K562 (cell line): ENCODE results near the gene CAPN2. TPM values are rescaled to one million over a fixed set of nuclear protein-coding genes. Genes with fewer than 3 reads are reported as not detected.

Experiments used
- CBFB ChIP-seq: sonication (generic); formaldehyde crosslinking; IDR thresholded peaks from 2 replicates; pipeline ENCODE4 v1.4.0; 2020; ENCODE audit warnings: mild to moderate bottlenecking, missing genetic modification reagents
- CCAR2 ChIP-seq: fragments of 200-400 bp; formaldehyde crosslinking; IDR thresholded peaks from 2 replicates; pipeline ENCODE4 v1.6.1; 2017; ENCODE audit warnings: mild to moderate bottlenecking, low read depth, low read length
- FOXP4 ChIP-seq: sonication (generic); formaldehyde crosslinking; IDR thresholded peaks from 2 replicates; pipeline ENCODE4 v1.8.0; 2022; ENCODE audit warnings: mild to moderate bottlenecking, missing genetic modification reagents, borderline replicate concordance
- GATAD2B ChIP-seq: fragments of 450-650 bp; IDR thresholded peaks from 2 replicates; pipeline ENCODE4 v1.6.1; 2017; ENCODE audit warnings: mild to moderate bottlenecking, borderline replicate concordance
- GMEB1 ChIP-seq: fragments of 250-450 bp; sonication (Bioruptor Pico); IDR thresholded peaks from 2 replicates; pipeline ENCODE4 v1.4.0; 2020; ENCODE audit warnings: mild to moderate bottlenecking
- GTF2F1 ChIP-seq: IDR thresholded peaks from 2 replicates; pipeline ENCODE4 v1.6.1; 2011; ENCODE audit warnings: low read depth, low read length, improper control_type of control experiment
- JUNB ChIP-seq: fragments of 450-650 bp; formaldehyde crosslinking; conservative IDR thresholded peaks from 2 replicates; pipeline ENCODE4 v1.4.0; 2020; ENCODE audit warnings: mild to moderate bottlenecking
- MNT ChIP-seq, 2 experiments: fragments of 450-650 bp; conservative IDR thresholded peaks; 2 replicates each; pipeline ENCODE4 v1.6.1; 2017; ENCODE audit warnings: mild to moderate bottlenecking in 2 of 2, moderate library complexity in 2 of 2
- MXI1 ChIP-seq: IDR thresholded peaks from 2 replicates; pipeline ENCODE4 v1.6.1; 2011; ENCODE audit warnings: low read depth, mild to moderate bottlenecking, improper control_type of control experiment, low read length
- NFATC3 ChIP-seq: fragments of 450-650 bp; IDR thresholded peaks from 2 replicates; pipeline ENCODE4 v1.6.1; 2017; ENCODE audit warnings: mild to moderate bottlenecking
- NR4A1 ChIP-seq, 2 experiments: fragments of 250-450 bp in 1 of 2; fragments of 450-650 bp in 1 of 2; sonication (Bioruptor Pico) in 1 of 2; IDR thresholded peaks; 2 replicates each; pipeline versions ENCODE4 v1.4.0 to v1.6.1; 2016 to 2020; ENCODE audit warnings: mild to moderate bottlenecking in 2 of 2, missing compliant biosample characterization in 1 of 2, missing genetic modification characterization in 1 of 2, moderate library complexity in 1 of 2
- PML ChIP-seq: IDR thresholded peaks from 2 replicates; pipeline ENCODE4 v1.6.1; 2012; ENCODE audit warnings: low read length, inconsistent platforms
- POLR2G ChIP-seq: fragments of 200-400 bp; formaldehyde crosslinking; IDR thresholded peaks from 2 replicates; pipeline ENCODE4 v1.6.1; 2017; ENCODE audit warnings: low read depth, mild to moderate bottlenecking, antibody characterized with exemption, low read length, moderate library complexity
- RBM15 ChIP-seq: fragments of 200-400 bp; formaldehyde crosslinking; IDR thresholded peaks from 2 replicates; pipeline ENCODE4 v1.6.1; 2018; ENCODE audit warnings: mild to moderate bottlenecking, low read length, moderate library complexity; ENCODE audit not compliant: insufficient read depth
- RBM39 ChIP-seq: fragments of 200-400 bp; formaldehyde crosslinking; optimal IDR thresholded peaks from 2 replicates; pipeline ENCODE3; 2018; ENCODE audit warnings: low read depth, low read length
- SREBF1 ChIP-seq: fragments of 150-350 bp; IDR thresholded peaks from 2 replicates; pipeline ENCODE4 v1.6.1; 2014; ENCODE audit warnings: antibody characterized with exemption, low read depth, low read length, borderline replicate concordance
- SUPT5H ChIP-seq: fragments of 450-650 bp; IDR thresholded peaks from 2 replicates; pipeline ENCODE4 v1.6.1; 2016
- TFAM ChIP-seq: fragments of 250-450 bp; sonication (Bioruptor Pico); conservative IDR thresholded peaks from 2 replicates; pipeline ENCODE4 v1.5.0; 2021; ENCODE audit warnings: mild to moderate bottlenecking, moderate library complexity
- USF1 ChIP-seq: sonication (generic); formaldehyde crosslinking; IDR thresholded peaks from 2 replicates; pipeline ENCODE4 v1.9.0; 2022; ENCODE audit warnings: mild to moderate bottlenecking, missing genetic modification reagents
- XRCC5 ChIP-seq: fragments of 200-400 bp; formaldehyde crosslinking; IDR thresholded peaks from 2 replicates; pipeline ENCODE4 v1.6.1; 2017; ENCODE audit warnings: low read depth, mild to moderate bottlenecking, low read length
- ZC3H4 ChIP-seq: sonication (generic); formaldehyde crosslinking; IDR thresholded peaks from 2 replicates; pipeline ENCODE4 v1.9.0; 2021; ENCODE audit warnings: missing genetic modification reagents, borderline replicate concordance
- ZNF212 ChIP-seq: fragments of 450-650 bp; formaldehyde crosslinking; IDR thresholded peaks from 2 replicates; pipeline ENCODE4 v1.4.0; 2020; ENCODE audit warnings: mild to moderate bottlenecking
- ZNF311 ChIP-seq: fragments of 250-450 bp; sonication (Bioruptor Pico); IDR thresholded peaks from 2 replicates; pipeline ENCODE4 v1.4.0; 2020; ENCODE audit warnings: mild to moderate bottlenecking, moderate library complexity
- ZNF551 ChIP-seq: fragments of 250-450 bp; sonication (Bioruptor Pico); IDR thresholded peaks from 2 replicates; pipeline ENCODE4 v1.5.0; 2021; ENCODE audit warnings: mild to moderate bottlenecking, moderate library complexity
- polyA plus RNA-seq, 8 experiments: library from polyadenylated mRNA; depleted of rRNA in 4 of 8; stranded (reverse) in 5 of 8; unstranded in 3 of 8; fragments of >200 nt; fragmentation: Nextera tagmentation in 2 of 8; fragmentation: Illumina TruSeq in 1 of 8; extraction: Ambion mirVana in 2 of 8; extraction: Trizol in 1 of 8; gene quantifications; 2 replicates each; pipeline versions ENCODE4 v1.2.1 to v1.2.3, GENCODE V29; 2011 to 2014; ENCODE audit warnings: inconsistent platforms in 1 of 8, missing spikeins in 1 of 8
- total RNA-seq, 7 experiments: library from RNA; depleted of rRNA in 6 of 7; stranded (reverse); fragments of >200 nt in 6 of 7; fragmentation: Illumina TruSeq in 2 of 7; extraction: Trizol in 2 of 7; gene quantifications; 2 replicates each; pipeline versions ENCODE4 v1.2.1 to v1.2.3, GENCODE V29; 2011 to 2021; ENCODE audit warnings: low replicate concordance in 1 of 7

The CAPN2 gene
- total and polyA plus RNA-seq, 9 of the 15 experiments (the other 6 are each of a cell fraction or from before 2014, with no cell fraction given) = 24.6 to 157 (median 101) TPM

GRCh38 chr1:223788746-223789415, 76.5 kb downstream of the CAPN2 start (continued):
- TF ChIP-seq GATAD2B (peak; percentile 52; the same call in 1 of the 2 replicates), CCAR2 (no peak), SUPT5H (no peak), SREBF1 (no peak), RBM39 (no peak), CBFB (CRISPR knock-in tag) (no peak), ZNF311 (CRISPR knock-in tag) (peak; percentile 94), XRCC5 (no peak), USF1 (CRISPR knock-in tag) (no peak), TFAM (CRISPR knock-in tag) (no peak), PML (peak; percentile 97), GMEB1 (peak; percentile 41; the same call in 1 of the 2 replicates), JUNB (no peak), ZNF212 (CRISPR knock-in tag) (no peak), POLR2G (no peak), FOXP4 (CRISPR knock-in tag) (no peak), ZC3H4 (no peak), MXI1 (no peak), ZNF551 (CRISPR knock-in tag) (no peak), NFATC3 (peak; percentile 86; the same call in 1 of the 2 replicates), NR4A1 (CRISPR knock-in tag; IDR thresholded peaks at IDR 0.05) (peak; percentile 62; the same call in 1 of the 2 replicates), NR4A1 (tag; IDR thresholded peaks at IDR 0.05) (peak; percentile 95), GTF2F1 (no peak), MNT (conservative IDR thresholded peaks at IDR 0.05) (peak; percentile 52 to 87; a peak in 2 of 4 replicates), RBM15 (no peak)
